A204.1 (cell line): Measurements from ENCODE around the gene DUSP1.

Source experiments
- FAIRE-seq: peaks from 2 replicates; lab custom pipeline; 2012; peaks lifted over from hg19 to GRCh38; lab: Jason Lieb, UNC

Gene DUSP1

GRCh38 chr5:172743112-172743959, 27.7 kb downstream of the DUSP1 start:
- no peak for FAIRE-seq

DNA sequence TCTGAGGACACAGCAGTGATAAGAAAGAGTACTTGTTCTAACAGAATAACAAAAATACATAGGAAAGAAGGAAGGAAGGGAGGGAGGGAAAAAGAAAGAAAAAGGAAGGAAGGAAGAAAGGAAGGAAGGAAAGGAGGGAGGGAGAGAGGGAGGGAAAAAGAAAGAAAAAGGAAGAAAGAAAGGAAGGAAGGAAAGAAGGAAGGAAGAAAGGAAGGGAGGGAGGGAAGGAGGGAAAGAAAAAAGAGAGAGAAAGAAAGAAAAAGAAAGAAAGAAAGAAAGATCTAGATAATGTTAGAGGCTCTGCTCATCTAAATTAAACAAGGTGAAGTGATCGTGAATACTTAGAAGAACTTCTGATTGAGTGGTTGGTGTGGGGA, 29.8 kb downstream of the DUSP1 start:
- no peak for FAIRE-seq

- no peak for FAIRE-seq
These were observed 30.4 kb downstream of the DUSP1 start for GRCh38 chr5:172740428-172741205.

GRCh38 chr5:172739375-172739774, 31.6 kb downstream of the DUSP1 start:
- no peak for FAIRE-seq

DNA sequence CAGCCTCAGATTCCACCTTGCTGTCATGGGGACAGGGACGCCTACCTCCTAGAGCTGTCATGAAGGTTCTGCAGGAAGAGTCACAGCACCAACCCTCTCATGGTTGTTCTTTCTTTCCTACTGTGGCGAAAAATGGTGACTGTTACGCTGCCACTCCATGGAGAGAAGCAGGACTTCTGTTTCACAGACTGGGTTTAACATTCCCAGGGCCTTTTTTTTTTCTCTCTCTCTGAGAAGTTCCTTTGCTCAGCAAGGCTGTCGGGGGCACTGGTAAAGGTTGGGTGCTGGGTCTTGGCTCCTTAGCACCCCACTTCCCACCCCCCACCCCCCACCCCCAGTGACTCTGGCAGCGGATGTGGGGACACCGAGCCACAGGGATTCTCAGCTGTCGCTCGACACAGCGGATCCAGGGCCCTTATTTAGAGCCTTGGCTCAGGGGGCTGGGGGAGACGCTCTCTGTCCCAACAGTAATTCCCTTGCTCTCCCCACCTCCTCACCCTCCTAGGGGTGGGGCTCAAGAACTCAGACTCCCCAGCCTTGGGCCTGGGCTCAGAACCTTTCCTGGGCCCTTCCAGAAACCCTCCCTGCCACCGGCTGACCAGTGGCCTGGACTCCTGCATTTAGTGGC, 34.4 kb downstream of the DUSP1 start:
- FAIRE-seq = no peak

DNA sequence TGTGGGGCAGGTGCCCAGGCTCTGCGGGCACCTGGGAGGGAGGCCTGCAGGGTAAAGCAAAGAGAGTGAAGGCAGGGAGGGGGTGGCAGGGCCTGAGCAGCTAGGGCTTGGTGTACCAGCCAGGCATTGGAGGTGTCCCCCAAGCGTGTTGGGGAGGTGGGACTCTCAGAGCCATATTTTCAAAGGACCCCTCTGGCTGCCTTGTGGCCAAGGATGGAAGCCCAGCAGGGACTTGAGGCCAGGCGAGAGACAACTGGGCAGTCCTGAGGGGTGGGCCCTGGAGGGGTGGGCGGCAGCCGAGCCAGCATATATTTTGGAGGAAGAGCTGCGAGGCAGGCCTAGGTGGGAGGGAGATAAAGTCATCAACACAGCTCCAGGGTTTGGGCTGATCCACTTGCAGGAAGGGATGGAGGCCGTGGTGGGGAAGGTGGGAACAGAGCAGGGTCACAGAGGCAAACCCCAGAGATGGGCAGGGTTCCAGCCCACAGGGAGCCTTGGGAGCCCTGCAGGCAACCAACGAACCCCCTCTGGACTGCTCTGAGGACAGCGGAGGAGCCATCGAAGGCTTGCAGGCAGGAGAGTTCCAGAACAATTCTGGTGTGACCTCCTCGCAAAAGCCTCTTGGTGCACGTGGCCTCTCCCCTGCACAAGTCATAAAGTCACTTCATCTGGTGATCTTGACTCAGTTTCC, 35.7 kb downstream of the DUSP1 start:
- FAIRE-seq = no peak

- no peak for FAIRE-seq
These were observed 37.0 kb downstream of the DUSP1 start for GRCh38 chr5:172733974-172734346.

DNA sequence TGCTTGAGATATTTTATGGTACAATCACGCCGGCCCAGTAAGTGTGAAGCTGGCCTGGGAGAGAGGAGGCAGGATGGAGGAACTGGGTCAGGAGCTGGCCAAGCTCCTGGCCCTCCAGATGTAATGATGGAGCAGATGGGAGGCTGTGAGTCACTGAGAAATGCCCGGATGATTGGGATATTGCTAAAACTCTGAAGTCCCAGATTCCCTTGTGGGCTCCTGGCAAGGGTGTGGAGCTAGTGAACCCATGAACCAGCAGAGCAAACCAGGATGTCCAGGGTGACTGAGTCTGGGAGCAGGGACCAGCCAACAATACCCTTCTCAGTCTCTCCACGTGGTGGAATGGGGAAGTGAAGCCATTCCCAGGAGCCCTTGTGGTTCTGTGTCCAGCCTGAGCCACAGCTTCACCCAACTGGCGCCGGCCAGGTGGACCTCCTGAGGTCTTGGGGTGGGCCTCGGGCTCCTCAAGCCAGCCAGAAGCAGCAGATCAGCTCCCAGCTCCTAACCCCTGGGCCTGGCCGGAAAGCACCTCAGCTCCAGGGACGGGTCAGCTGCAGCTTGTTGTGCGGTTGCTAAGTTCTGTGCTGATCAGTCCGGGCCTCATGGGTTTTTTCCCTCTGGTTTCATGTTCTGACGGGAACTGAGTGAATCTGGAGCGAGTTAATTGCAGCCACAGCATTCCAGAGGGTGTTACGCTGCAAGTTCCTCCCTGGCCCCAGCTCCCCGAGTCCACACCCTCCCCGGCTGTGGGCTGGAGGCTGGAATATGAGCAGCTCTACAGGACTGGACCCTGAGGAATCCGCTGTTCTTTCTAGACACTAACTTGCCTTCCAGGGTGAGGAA, 37.6 kb downstream of the DUSP1 start:
- FAIRE-seq = no peak

DNA sequence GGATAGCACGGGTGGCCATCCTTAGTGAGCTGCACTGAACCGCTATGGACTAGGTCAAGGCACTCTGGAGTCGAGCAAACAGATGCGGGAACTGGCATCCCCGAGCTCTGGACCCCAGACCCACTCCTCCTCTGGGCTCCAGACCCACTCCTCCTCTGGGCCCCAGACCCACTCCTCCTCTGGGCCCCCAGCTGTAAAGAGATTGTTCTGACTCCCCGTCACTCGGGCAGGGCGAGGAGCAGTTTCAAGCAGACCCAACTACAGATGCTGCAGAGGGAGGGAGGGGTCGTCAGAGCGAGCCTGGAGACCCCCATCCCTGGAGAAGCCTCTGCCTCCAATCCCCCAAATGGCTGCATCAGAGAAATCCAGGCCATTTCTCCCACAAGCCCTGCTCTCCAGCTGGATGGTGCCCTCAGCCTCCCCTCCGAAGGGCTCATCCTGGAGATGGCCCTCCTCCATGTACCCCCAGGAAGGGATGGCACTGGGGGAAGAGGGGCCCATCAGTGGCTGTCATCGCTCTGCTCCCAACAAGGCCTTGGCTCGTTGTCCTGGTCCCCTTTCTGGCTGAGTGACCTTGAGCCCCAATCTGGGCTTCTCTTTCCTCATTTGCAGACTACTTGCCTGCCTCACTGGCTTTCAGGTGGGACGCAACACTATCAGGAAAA, 38.7 kb downstream of the DUSP1 start:
- no peak for FAIRE-seq

- FAIRE-seq = no peak
These were observed 39.3 kb downstream of the DUSP1 start for GRCh38 chr5:172731680-172732074.

DNA sequence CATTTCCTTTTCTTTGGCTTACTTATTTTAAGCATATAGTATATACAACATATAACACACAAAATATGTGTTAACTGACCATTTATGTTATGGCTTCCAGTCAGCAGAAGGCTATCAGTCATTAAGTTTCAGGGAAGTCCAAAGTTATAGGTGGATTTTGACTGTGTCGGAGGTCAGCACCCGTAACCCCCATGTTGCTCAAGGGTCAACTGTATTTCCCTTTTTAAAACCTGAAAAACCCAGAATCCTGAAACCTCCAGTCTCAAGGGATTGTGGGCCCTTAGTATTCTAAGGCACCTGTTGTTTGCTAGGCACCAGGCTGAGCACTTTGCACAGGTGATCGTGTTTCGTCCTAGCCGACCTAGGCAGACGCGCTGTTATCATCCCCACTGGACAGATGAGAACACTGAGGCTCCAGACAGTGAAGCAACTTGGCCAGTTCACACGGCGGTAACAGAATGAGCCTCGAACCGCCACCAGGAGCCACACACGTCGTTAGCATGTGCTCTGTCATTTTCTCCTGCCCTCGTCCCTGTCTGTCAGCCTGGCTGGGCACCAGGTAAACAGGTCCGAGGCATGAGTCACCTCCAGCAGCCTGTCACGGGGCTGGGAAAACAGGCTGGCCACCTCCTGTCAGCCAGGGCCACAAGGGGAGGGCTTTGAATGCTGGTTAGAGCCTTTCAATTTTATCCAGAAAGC, 39.9 kb downstream of the DUSP1 start:
- no peak for FAIRE-seq

GRCh38 chr5:172730222-172730621, 40.8 kb downstream of the DUSP1 start:
- FAIRE-seq = no peak

- no peak for FAIRE-seq
These were observed 41.4 kb downstream of the DUSP1 start for GRCh38 chr5:172729588-172729987.

DNA sequence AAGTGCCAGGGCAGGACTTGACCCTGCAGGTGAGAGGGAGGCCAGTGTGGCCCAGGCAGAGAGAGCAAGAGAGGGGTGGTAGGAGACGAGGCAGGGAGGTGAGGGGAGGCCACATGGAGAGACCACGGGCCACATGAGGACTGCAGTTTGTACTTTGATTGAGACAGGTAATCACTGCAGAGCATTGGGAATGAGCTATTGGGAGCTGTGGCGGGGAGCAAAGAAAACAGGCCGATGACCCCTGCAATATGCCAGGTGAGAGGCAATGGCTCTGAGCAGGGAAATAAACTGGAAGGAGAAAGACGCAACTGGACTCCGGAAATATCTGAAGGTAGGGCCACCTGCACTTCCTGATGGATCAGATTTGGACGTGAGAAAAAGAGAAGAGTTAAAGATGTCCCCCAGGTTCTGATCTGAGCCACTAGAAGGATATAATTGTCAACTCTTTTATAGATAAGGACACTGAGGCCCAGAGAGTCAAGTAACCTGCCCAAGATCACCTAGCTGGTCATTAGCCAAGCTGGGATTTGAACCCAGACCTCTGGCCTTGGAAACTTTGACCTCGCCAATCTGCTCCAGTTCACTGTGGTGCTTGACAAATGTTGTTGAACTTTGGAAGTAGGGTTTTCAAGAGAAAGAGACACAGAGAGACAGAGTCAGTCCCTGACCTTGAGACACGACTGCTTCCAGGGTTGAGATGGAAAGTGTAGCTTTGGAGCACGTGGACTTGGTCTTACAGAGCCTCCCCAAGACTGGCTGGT, 42.3 kb downstream of the DUSP1 start:
- no peak for FAIRE-seq

DNA sequence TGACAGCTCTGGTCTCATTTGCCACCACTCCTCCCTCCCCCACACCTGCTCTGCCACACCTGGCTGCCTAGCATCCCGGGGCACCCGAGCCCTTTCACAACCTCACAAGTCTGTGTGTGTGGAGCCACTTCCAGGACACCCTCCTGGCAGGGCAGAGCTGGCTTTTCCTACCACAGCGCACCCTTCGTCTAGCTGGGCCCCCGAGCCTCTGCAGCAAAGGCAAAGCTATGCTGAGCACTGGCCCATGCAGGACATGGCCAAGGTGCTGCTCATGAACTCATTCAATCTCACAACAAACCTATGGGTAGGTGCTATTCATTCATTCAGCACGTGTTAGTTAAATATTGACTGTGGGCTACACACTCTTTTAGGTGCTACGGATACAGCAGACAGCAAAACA, 43.4 kb downstream of the DUSP1 start:
- no peak for FAIRE-seq

DNA sequence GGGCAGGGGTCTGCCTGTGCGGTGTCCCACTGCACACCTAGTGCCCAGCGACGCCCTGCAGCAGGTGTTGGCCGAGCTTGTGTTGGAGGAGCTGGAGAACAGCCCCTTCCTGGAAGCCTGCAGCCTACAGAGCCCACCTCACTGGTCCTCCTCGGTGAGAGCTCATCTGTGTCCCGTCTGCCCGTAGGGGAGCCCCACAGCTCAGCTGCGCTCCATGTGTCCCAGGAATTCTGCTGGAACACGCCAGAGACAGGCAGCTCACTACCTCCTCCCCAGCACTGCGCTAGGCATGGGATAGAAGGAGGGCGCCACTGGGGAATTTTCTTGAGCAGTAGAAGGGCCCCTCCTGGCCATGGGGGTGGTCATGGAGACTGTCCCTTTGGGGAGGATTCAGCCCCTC, 44.0 kb downstream of the DUSP1 start:
- FAIRE-seq = no peak

- FAIRE-seq = no peak
These were observed 45.2 kb downstream of the DUSP1 start for GRCh38 chr5:172725785-172726184.

GRCh38 chr5:172725273-172725672, 45.7 kb downstream of the DUSP1 start:
- no peak for FAIRE-seq

DNA sequence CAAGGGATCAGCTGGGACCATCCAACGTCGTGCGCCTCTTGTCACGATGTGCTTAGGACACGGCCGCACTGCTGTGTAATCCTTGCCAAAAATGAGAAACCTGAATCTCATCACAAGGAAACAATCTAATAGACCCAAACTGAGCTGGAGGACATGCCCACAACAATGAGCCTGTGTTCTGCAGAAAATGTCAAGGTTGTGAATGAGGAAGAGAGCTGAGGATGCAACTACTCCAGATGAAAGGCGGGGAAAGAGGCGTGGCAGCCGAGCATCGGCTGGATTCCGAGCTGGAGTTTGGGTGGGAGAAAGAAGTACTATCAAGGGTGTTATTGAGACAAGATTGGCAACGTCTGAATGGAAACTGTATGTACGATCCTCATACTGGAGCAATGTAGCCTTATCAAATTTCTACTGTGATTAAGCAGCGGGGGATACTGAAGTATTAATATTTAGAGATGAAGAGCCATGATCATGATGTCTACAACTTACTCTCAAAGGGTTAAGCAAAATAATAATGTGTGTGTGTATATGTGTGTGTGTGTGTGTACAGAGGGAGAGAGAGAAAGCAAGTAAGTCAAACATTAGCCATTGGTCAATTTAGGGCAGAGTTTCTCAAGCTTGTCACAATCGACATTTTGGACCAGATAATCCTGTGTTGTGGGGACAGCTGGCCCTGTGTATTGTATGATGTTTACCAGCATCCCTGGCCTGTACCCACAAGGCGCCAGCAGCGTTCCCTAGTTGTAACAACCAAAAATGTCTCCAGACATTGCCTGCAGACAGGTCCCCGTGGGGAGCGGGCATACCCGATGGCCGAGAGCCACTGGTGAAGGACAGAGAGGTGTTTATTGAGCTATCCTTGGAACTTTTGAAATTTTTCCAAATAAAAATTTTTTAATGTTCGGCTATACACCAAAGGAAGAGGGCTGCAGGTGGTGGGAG, 46.5 kb downstream of the DUSP1 start:
- no peak for FAIRE-seq
